Astrocyte (in vitro differentiated cells and primary cell): ENCODE results near the gene TGM2. TPM values are rescaled to one million over a fixed set of nuclear protein-coding genes. Genes with fewer than 3 reads are reported as not detected.

Experiments used
- DNase-seq: peaks from one replicate; pipeline ENCODE4 v3.0.0-alpha.2; 2010; ENCODE audit warnings: low read depth
- FAIRE-seq: peaks from 2 replicates; lab custom pipeline; 2011; peaks lifted over from hg19 to GRCh38; lab: Jason Lieb, UNC
- H2AFZ ChIP-seq: 2 replicates; pipeline ENCODE4 v1.6.0; 2012; ENCODE audit warnings: low read depth, low read length, inconsistent platforms
- H3K27ac ChIP-seq: 2 replicates; pipeline ENCODE4 v1.5.1; 2011; ENCODE audit warnings: low read depth, low read length, inconsistent platforms
- H3K27me3 ChIP-seq: 2 replicates; pipeline ENCODE4 v1.6.0; 2011; ENCODE audit warnings: low read length, inconsistent platforms; ENCODE audit not compliant: insufficient read depth
- H3K36me3 ChIP-seq: 2 replicates; pipeline ENCODE4 v1.5.1; 2011; ENCODE audit warnings: low read length, inconsistent platforms; ENCODE audit not compliant: insufficient read depth
- H3K4me1 ChIP-seq: 2 replicates; pipeline ENCODE4 v1.5.1; 2011; ENCODE audit warnings: low read length, inconsistent platforms; ENCODE audit not compliant: insufficient read depth
- H3K4me2 ChIP-seq: 2 replicates; pipeline ENCODE4 v1.6.0; 2012; ENCODE audit warnings: low read length, inconsistent platforms
- H3K4me3 ChIP-seq: 2 replicates; pipeline ENCODE4 v1.5.1; 2011; ENCODE audit warnings: low read depth, mild to moderate bottlenecking, low read length, inconsistent platforms; ENCODE audit not compliant: insufficient read depth
- H3K79me2 ChIP-seq: 2 replicates; pipeline ENCODE4 v1.6.0; 2012; ENCODE audit warnings: mild to moderate bottlenecking, low read length, inconsistent platforms; ENCODE audit not compliant: insufficient read depth
- H3K9ac ChIP-seq: 2 replicates; pipeline ENCODE4 v1.6.0; 2012; ENCODE audit warnings: mild to moderate bottlenecking, low read length, inconsistent platforms
- H3K9me3 ChIP-seq: 2 replicates; pipeline ENCODE4 v1.5.1; 2012; ENCODE audit warnings: low read depth, mild to moderate bottlenecking, low read length, inconsistent platforms; ENCODE audit not compliant: insufficient read depth
- H4K20me1 ChIP-seq: 2 replicates; pipeline ENCODE4 v1.6.0; 2012; ENCODE audit warnings: low read length, inconsistent platforms; ENCODE audit not compliant: insufficient read depth
- H3K27ac Mint-ChIP-seq: one replicate; pipeline ENCODE4 v1.8.0; 2021; ENCODE audit warnings: mild to moderate bottlenecking, mixed read lengths; ENCODE audit not compliant: unreplicated experiment
- H3K27me3 Mint-ChIP-seq: one replicate; pipeline ENCODE4 v1.8.0; 2021; ENCODE audit warnings: low read depth, mixed read lengths; ENCODE audit not compliant: unreplicated experiment
- H3K36me3 Mint-ChIP-seq: one replicate; pipeline ENCODE4 v1.8.0; 2021; ENCODE audit warnings: low read depth, mixed read lengths; ENCODE audit not compliant: unreplicated experiment
- H3K4me1 Mint-ChIP-seq: one replicate; pipeline ENCODE4 v1.8.0; 2021; ENCODE audit warnings: low read depth, mixed read lengths; ENCODE audit not compliant: unreplicated experiment
- H3K4me3 Mint-ChIP-seq: one replicate; pipeline ENCODE4 v1.8.0; 2021; ENCODE audit warnings: mild to moderate bottlenecking, moderate library complexity, mixed read lengths; ENCODE audit not compliant: unreplicated experiment
- H3K9me3 Mint-ChIP-seq: one replicate; pipeline ENCODE4 v1.8.0; 2021; ENCODE audit warnings: mild to moderate bottlenecking, mixed read lengths; ENCODE audit not compliant: unreplicated experiment
- CTCF ChIP-seq: IDR thresholded peaks from 2 replicates; pipeline ENCODE4 v1.5.1; 2011; ENCODE audit warnings: low read depth, mild to moderate bottlenecking, inconsistent platforms, low read length, moderate library complexity; ENCODE audit not compliant: insufficient read depth
- EZH2 ChIP-seq: IDR thresholded peaks from 2 replicates; pipeline ENCODE4 v1.6.1; 2012; ENCODE audit warnings: mild to moderate bottlenecking, low read length, inconsistent platforms; ENCODE audit not compliant: insufficient read depth
- total RNA-seq: library from RNA; stranded (reverse); gene quantifications from 2 replicates; pipeline ENCODE4 v1.2.1, GENCODE V29; 2021

Gene TGM2
- total RNA-seq, 1 donor from 2014 or later: 98.9 TPM

GRCh38 chr20:38093641-38094077, 71.4 kb downstream of the TGM2 start:
- no peak for DNase-seq
- no peak for TF ChIP-seq EZH2
- TF ChIP-seq CTCF: no peak
- no peak overlapping the region for H3K4me3 ChIP-seq
- no peak overlapping the region for H3K27ac ChIP-seq
- H3K27me3 ChIP-seq: no peaks in the 10 kb centered on the region
- H3K9me3 ChIP-seq: no peaks in the 10 kb centered on the region
- peaks cover 13% of the 10 kb centered on the region for H3K36me3 ChIP-seq
- Mint-ChIP-seq H3K36me3 (peaks cover 17% of the 10 kb centered on the region), H3K4me3 (no peak overlapping the region), H3K9me3 (peaks cover under 1% of the 10 kb centered on the region), H3K27ac (no peak overlapping the region), H3K4me1 (peaks cover 37% of the 10 kb centered on the region), H3K27me3 (no peaks in the 10 kb centered on the region)
- H3K4me2 ChIP-seq: no peak overlapping the region
- peaks cover 17% of the 10 kb centered on the region for H3K4me1 ChIP-seq
- no peak overlapping the region for H2AFZ ChIP-seq
- no peaks in the 10 kb centered on the region for H3K79me2 ChIP-seq
- FAIRE-seq: no peak
- H3K9ac ChIP-seq: no peak overlapping the region
- H4K20me1 ChIP-seq: no peaks in the 10 kb centered on the region

- Histone ChIP-seq H3K9ac (no peak overlapping the region), H3K4me3 (no peak overlapping the region), H4K20me1 (no peaks in the 10 kb centered on the region), H3K27me3 (no peaks in the 10 kb centered on the region), H3K36me3 (peaks cover 14% of the 10 kb centered on the region), H3K9me3 (no peaks in the 10 kb centered on the region), H3K27ac (no peak overlapping the region), H2AFZ (no peak overlapping the region), H3K79me2 (no peaks in the 10 kb centered on the region), H3K4me1 (peaks cover 14% of the 10 kb centered on the region), H3K4me2 (no peak overlapping the region)
- Mint-ChIP-seq H3K9me3 (no peaks in the 10 kb centered on the region), H3K36me3 (peaks cover 22% of the 10 kb centered on the region), H3K27ac (no peak overlapping the region), H3K27me3 (no peaks in the 10 kb centered on the region), H3K4me1 (peaks cover 40% of the 10 kb centered on the region), H3K4me3 (no peak overlapping the region)
- no peak for FAIRE-seq
- TF ChIP-seq CTCF (no peak), EZH2 (no peak)
- DNase-seq: no peak
Observed at GRCh38 chr20:38092915-38093314, 72.2 kb downstream of the TGM2 start.

GRCh38 chr20:38092260-38092857, 72.7 kb downstream of the TGM2 start:
- FAIRE-seq (no peak), DNase-seq (no peak)
- Mint-ChIP-seq H3K36me3 (peaks cover 25% of the 10 kb centered on the region), H3K27me3 (no peaks in the 10 kb centered on the region), H3K27ac (no peak overlapping the region), H3K9me3 (no peaks in the 10 kb centered on the region), H3K4me1 (peaks cover 40% of the 10 kb centered on the region), H3K4me3 (no peak overlapping the region)
- TF ChIP-seq CTCF (no peak), EZH2 (no peak)
- H3K4me3 ChIP-seq: no peak overlapping the region
- H3K27ac ChIP-seq: no peak overlapping the region
- no peak overlapping the region for H2AFZ ChIP-seq
- H3K4me1 ChIP-seq: peaks cover 14% of the 10 kb centered on the region
- peaks cover 14% of the 10 kb centered on the region for H3K36me3 ChIP-seq
- no peaks in the 10 kb centered on the region for H3K79me2 ChIP-seq
- no peaks in the 10 kb centered on the region for H3K9me3 ChIP-seq
- no peak overlapping the region for H3K4me2 ChIP-seq
- no peaks in the 10 kb centered on the region for H4K20me1 ChIP-seq
- no peaks in the 10 kb centered on the region for H3K27me3 ChIP-seq
- H3K9ac ChIP-seq: no peak overlapping the region
